ENCODE data around the gene SCG2.

GRCh38 chr2:223613017-223613950, 11.1 kb upstream of the SCG2 start:
- TF ChIP-seq EZH2phosphoT487 (IDR thresholded peaks at IDR 0.05; ENCODE audit: borderline replicate concordance, low read length) = no peak
- TF ChIP-seq, protein P1, sequence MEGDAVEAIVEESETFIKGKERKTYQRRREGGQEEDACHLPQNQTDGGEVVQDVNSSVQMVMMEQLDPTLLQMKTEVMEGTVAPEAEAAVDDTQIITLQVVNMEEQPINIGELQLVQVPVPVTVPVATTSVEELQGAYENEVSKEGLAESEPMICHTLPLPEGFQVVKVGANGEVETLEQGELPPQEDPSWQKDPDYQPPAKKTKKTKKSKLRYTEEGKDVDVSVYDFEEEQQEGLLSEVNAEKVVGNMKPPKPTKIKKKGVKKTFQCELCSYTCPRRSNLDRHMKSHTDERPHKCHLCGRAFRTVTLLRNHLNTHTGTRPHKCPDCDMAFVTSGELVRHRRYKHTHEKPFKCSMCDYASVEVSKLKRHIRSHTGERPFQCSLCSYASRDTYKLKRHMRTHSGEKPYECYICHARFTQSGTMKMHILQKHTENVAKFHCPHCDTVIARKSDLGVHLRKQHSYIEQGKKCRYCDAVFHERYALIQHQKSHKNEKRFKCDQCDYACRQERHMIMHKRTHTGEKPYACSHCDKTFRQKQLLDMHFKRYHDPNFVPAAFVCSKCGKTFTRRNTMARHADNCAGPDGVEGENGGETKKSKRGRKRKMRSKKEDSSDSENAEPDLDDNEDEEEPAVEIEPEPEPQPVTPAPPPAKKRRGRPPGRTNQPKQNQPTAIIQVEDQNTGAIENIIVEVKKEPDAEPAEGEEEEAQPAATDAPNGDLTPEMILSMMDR (IDR thresholded peaks at IDR 0.05; ENCODE audit: low read depth, low read length, poor library complexity, severe bottlenecking) = no peak
